Adipocyte (in vitro differentiated cells): Measurements from ENCODE around the gene RYR2.

Experiments
- DNase-seq: peaks from one replicate; pipeline ENCODE4 v3.0.0-alpha.2; 2015; ENCODE audit warnings: low read depth
- H3K27me3 ChIP-seq: replicated peaks from 2 replicates; pipeline ENCODE4 v1.7.0; 2013; ENCODE audit warnings: mild to moderate bottlenecking, low read length, moderate library complexity; ENCODE audit not compliant: control insufficient read depth, insufficient read depth
- H3K36me3 ChIP-seq: 2 replicates; pipeline ENCODE4 v1.7.0; 2013; ENCODE audit warnings: low read length, mild to moderate bottlenecking, moderate library complexity; ENCODE audit not compliant: control insufficient read depth, insufficient read depth, severe bottlenecking
- H3K4me1 ChIP-seq: 2 replicates; pipeline ENCODE4 v1.7.0; 2013; ENCODE audit warnings: mild to moderate bottlenecking, low read length, moderate library complexity; ENCODE audit not compliant: control insufficient read depth, insufficient read depth
- H3K4me3 ChIP-seq: 2 replicates; pipeline ENCODE4 v1.7.0; 2013; ENCODE audit warnings: mild to moderate bottlenecking, low read length, moderate library complexity
- H3K9ac ChIP-seq: 2 replicates; pipeline ENCODE4 v1.7.0; 2013; ENCODE audit warnings: mild to moderate bottlenecking, low read length, moderate library complexity
- H3K9me3 ChIP-seq: 2 replicates; pipeline ENCODE4 v1.7.0; 2013; ENCODE audit warnings: mild to moderate bottlenecking, low read length, moderate library complexity; ENCODE audit not compliant: control insufficient read depth

The RYR2 gene

DNA sequence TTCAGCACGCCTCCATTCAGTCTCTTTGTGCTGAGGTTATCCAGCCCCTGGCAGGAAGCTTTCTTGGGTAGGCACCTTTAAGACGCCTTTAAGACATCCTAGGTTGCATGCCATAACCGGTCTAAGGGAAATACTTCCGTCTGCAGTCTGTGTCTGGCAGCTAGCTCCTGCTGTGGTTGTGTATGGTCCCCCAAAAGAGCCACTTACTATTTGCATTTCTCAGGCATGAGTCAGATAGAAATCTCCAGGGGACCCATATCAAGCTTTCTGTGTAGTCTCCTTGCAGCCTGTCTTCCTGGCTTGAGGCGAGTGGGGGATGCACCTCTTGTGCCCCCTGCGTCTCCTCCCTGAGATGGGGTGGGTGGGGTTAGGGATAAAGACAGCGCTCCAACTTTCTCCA is 10.0 kb upstream of the RYR2 start:
- Histone ChIP-seq H3K9me3 (no peaks in the 10 kb centered on the region), H3K36me3 (no peaks in the 10 kb centered on the region), H3K4me3 (no peak overlapping the region), H3K27me3 (no peaks in the 10 kb centered on the region), H3K4me1 (no peaks in the 10 kb centered on the region), H3K9ac (no peak overlapping the region)
- no peak for DNase-seq

GRCh38 chr1:237033061-237033460 is 8.9 kb upstream of the RYR2 start:
- H3K9me3 ChIP-seq = no peaks in the 10 kb centered on the region
- H3K27me3 ChIP-seq = no peaks in the 10 kb centered on the region
- DNase-seq = no peak
- no peak overlapping the region for H3K9ac ChIP-seq
- H3K4me3 ChIP-seq = no peak overlapping the region
- H3K4me1 ChIP-seq = no peaks in the 10 kb centered on the region
- no peaks in the 10 kb centered on the region for H3K36me3 ChIP-seq

DNA sequence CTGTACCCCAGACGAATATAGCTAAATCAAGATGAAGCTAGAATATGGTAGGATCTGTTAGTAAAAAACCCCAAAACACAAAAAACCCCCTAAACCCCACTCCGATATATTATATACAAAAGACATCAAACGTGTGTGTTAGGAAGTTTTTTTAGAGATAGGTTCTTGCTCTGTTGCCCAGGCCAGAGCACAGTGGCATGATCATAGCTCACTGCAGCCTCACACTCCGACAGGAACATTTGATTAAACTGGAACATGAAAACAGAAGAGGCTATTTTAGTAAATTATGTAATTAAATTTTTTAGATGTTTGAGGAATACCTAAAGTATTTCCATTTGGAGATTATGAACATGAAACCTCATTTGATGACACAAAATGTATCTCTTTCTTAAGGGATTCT is 8.2 kb upstream of the RYR2 start:
- no peaks in the 10 kb centered on the region for H3K36me3 ChIP-seq
- DNase-seq = no peak
- no peak overlapping the region for H3K9ac ChIP-seq
- H3K9me3 ChIP-seq = no peaks in the 10 kb centered on the region
- H3K4me1 ChIP-seq = no peaks in the 10 kb centered on the region
- no peaks in the 10 kb centered on the region for H3K27me3 ChIP-seq
- no peak overlapping the region for H3K4me3 ChIP-seq

DNA sequence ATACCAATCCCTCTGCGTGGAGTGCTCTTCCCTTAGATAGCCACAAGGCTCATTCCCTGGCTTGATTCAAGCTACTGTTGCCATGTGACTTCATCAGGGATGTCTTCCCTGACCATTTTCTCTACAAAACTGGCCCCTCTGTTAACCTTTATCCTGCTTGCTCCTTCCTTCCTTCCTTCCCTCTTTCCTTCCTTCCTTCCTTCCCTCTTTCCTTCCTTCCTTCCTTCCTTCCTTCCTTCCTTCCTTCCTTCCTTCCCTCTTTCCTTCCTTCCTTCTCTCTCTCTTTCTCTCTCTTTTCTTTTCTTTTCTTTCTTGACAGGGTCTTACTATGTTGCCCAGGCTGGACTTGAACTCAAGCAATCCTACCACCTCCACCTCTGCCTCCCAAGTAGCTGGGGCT is 6.2 kb upstream of the RYR2 start:
- no peak for DNase-seq
- Histone ChIP-seq H3K9ac (no peak overlapping the region), H3K4me1 (no peaks in the 10 kb centered on the region), H3K9me3 (no peaks in the 10 kb centered on the region), H3K36me3 (no peaks in the 10 kb centered on the region), H3K4me3 (no peak overlapping the region), H3K27me3 (peaks cover 4% of the 10 kb centered on the region)

DNA sequence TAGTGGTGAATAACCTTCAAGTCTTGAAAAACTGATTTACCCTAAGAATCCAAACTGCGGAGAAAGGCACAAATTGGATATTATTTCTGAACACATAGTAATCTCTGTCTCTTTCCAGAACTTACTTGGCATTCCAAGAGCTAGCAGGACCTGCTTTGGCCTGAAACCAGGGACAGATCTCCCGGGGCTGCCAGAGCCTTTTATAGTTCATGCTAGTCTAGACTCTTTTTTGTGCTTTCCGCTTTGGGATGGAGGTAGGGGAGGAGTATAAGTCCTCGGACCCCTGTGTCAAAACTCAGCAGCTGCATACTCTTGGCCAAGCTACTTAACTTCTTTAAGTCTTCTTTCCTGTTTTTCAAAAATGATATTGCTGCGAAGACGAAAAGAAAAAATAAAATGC is 3.8 kb upstream of the RYR2 start:
- Histone ChIP-seq H3K4me1 (no peaks in the 10 kb centered on the region), H3K36me3 (no peaks in the 10 kb centered on the region), H3K4me3 (no peak overlapping the region), H3K9me3 (no peaks in the 10 kb centered on the region), H3K9ac (no peak overlapping the region), H3K27me3 (peaks cover 17% of the 10 kb centered on the region)
- DNase-seq = no peak

DNA sequence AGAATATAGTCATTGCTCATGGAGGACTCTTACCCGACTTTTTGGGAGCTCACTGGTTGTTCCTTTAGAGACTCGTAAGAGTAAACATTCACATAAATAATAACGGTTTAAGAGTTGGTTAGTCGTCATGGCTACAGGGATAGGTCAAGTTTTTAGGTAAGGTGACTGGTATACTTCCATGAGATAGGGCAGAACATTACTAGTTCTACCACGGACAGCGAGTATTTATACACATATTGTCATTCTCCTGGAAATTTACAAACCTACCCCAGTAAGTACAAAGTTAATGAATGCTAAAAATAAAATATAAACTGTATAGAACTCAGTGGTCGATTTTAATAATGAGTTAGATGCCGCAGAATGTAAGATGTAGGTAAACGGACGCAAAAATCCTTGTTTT is 1.2 kb upstream of the RYR2 start:
- no peak overlapping the region for H3K4me3 ChIP-seq
- H3K36me3 ChIP-seq = no peaks in the 10 kb centered on the region
- H3K4me1 ChIP-seq = no peaks in the 10 kb centered on the region
- no peak overlapping the region for H3K9ac ChIP-seq
- H3K9me3 ChIP-seq = no peaks in the 10 kb centered on the region
- DNase-seq = no peak
- H3K27me3 ChIP-seq = peaks cover 37% of the 10 kb centered on the region

- Histone ChIP-seq H3K27me3 (peaks cover 37% of the 10 kb centered on the region), H3K4me3 (no peak overlapping the region), H3K4me1 (no peaks in the 10 kb centered on the region), H3K36me3 (no peaks in the 10 kb centered on the region), H3K9ac (no peak overlapping the region), H3K9me3 (no peaks in the 10 kb centered on the region)
- DNase-seq = no peak
These were observed 556 bp upstream of the RYR2 start for GRCh38 chr1:237041461-237041794.

- Histone ChIP-seq H3K9me3 (no peaks in the 10 kb centered on the region), H3K27me3 (peaks cover 37% of the 10 kb centered on the region), H3K9ac (no peak overlapping the region), H3K4me1 (no peaks in the 10 kb centered on the region), H3K4me3 (no peak overlapping the region), H3K36me3 (no peaks in the 10 kb centered on the region)
- no peak for DNase-seq
These were observed 525 bp downstream of the RYR2 start for GRCh38 chr1:237042526-237042891.

DNA sequence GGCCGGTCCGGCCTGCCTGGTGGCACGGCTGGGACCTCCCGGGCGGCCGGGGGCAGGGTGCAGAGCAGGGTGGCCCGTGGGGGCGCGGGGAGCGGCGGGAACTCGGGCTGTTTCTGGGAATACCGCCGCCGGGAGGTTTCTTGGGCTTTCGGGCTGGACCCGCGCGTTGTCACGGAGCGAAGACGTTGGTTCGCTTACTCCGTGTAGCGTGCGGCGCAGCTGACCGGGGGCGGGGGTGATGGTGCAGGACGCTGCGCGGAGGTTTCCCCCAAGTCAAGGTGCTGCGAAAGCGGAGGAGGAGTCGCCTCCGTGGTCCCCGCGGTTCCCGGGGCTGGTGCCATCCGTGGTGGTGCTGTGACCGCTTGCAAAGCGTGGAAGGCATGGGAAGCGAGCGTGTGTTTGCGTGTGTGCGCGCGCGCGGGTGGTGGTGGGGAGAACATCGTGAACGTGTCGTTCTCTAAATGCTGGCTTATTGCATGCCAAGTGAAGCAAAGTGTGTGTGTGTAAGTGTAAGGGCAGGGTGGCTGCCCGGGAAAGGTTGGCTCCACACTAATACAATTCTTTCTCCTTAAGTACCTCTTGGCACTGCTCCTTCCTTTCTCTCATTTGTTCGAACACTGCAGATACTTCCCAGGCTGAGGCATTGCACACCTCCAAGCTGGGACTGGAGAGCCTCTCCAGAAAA is 1.1 kb downstream of the RYR2 start:
- no peak overlapping the region for H3K9ac ChIP-seq
- peaks cover 37% of the 10 kb centered on the region for H3K27me3 ChIP-seq
- H3K4me1 ChIP-seq = no peaks in the 10 kb centered on the region
- H3K4me3 ChIP-seq = no peak overlapping the region
- no peak for DNase-seq
- H3K9me3 ChIP-seq = no peaks in the 10 kb centered on the region
- no peaks in the 10 kb centered on the region for H3K36me3 ChIP-seq

GRCh38 chr1:237043846-237044636 is 2.1 kb downstream of the RYR2 start:
- DNase-seq = no peak
- H3K9ac ChIP-seq = no peak overlapping the region
- H3K36me3 ChIP-seq = no peaks in the 10 kb centered on the region
- H3K27me3 ChIP-seq = peaks cover 37% of the 10 kb centered on the region
- no peaks in the 10 kb centered on the region for H3K4me1 ChIP-seq
- no peaks in the 10 kb centered on the region for H3K9me3 ChIP-seq
- no peak overlapping the region for H3K4me3 ChIP-seq

- no peaks in the 10 kb centered on the region for H3K9me3 ChIP-seq
- H3K4me1 ChIP-seq = no peaks in the 10 kb centered on the region
- H3K9ac ChIP-seq = no peak overlapping the region
- H3K27me3 ChIP-seq = peaks cover 36% of the 10 kb centered on the region
- DNase-seq = no peak
- H3K4me3 ChIP-seq = no peak overlapping the region
- no peaks in the 10 kb centered on the region for H3K36me3 ChIP-seq
These were observed 3.5 kb downstream of the RYR2 start for GRCh38 chr1:237045278-237046016.
